ENCODE measurements around the gene FTHL17.

The FTHL17 gene

DNA sequence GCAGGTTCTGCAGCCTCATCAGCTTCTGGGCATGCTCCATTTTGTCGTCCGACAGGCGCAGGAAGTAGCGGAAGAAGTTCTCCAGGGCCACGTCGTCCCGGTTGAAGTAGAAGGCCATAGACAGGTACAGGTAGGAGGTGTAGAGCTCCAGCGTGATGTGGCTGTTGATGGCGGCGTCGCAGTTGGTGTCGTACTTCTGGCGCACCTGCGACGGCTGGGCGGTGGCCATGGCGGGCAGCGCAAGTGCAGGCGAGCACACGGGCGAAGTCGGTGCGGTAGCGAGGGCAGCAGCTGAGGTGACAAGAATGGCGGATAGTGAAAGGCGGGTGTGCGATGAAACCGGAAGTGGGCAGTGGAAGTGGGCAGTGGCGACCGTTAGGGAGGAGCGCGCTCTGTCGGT is at the start of gene FTHL17:
Gene FTHL17 (minus strand): TSS at position 317 of the 400 bp plus-strand sequence. CDS start 88 bp downstream, at position 229.
- DNase-seq (ENCODE audit: low read depth), result no peak

- DNase-seq (ENCODE audit: low read depth), result no peak
Measured at GRCh38 chrX:31117266-31117665, 45.4 kb upstream of the FTHL17 start.

GRCh38 chrX:31115398-31115797 is 43.6 kb upstream of the FTHL17 start:
- DNase-seq (ENCODE audit: low read depth), result no peak

DNA sequence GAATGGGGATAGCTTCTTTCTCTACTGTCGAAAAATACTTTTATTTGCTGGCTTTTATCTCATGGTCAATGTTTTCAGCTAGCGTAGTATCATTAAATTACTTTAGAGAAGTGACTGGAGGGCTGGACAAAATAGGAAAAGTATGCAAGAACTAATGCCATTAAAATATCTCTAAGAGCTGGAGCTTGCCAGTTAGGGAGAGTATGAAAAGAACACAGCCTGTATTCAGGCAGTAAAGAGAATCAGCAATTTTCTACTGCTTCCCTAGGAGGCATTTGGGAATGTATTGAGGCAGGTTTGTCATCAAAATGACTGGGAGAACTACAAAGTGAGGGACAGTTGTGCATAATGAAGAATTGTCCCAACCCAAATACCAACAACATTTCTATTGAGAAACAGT is 43.0 kb upstream of the FTHL17 start:
- DNase-seq (ENCODE audit: low read depth), result no peak

GRCh38 chrX:31112226-31112999 is 40.6 kb upstream of the FTHL17 start:
- DNase-seq (ENCODE audit: low read depth), result no peak

DNA sequence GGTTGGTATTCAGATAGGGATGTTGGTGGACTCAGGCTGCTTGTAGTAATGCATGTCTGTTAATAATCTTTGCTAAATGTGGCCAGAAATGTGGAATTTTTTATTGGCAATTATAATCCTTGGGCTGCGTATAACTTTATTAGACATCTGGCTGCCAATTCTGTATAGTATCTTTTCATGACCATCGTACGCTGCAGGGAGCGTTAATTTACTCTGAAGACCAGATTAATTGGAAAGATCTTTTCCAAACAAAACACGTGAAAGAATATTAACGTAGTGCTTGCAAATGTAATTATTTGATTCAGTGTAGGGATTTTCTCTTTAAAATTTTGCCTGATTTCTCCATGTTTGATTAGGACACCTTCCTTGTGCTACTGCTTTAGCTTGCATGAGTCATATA is 38.8 kb upstream of the FTHL17 start:
- no peak for DNase-seq (ENCODE audit: low read depth)

DNA sequence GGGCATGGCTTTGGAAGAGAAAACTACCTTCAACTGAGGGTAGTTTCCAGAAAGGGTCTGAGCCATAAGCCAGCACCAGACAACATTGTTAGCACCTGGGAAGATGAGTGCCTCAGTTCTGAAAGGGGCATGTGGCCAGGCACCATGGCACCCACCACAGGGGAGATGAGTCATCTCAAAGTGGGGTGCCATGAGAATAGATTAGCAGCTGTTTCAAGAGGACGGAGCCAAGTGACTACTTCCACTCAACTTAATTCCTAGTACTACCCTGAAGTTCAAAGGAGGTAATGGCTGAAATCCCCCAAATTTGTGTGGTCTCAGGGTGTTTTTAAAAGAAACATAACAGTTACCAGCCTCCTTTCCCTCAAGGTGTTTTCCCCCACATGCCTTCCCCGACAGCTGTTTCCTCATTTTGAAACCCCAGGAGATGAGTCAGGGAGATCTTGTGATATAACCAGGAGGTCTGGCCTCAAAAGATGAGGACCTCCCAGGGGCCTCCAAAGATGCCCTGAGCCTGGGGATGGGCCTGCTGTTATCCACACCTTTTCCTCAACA is 27.8 kb upstream of the FTHL17 start:
- no peak for DNase-seq (ENCODE audit: low read depth)

DNA sequence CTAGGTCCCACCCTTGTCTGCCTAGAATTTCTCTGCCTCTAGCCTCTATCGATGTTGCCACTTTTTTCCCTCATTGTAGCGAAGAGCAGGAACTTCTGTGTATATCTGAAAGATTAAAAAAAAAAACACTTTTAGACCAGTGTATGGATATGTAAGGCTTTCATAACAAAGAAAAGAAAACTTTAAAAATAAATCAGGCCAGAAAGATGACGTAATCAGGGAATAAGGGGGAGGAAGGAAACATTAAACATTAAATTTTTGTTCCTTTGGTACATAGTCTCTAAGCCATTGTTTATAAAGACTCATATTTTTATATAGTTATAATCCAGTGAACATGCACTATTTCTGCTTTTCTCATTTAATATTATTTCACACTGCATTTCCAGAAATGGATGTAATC is 26.2 kb upstream of the FTHL17 start:
- DNase-seq (ENCODE audit: low read depth), result no peak

GRCh38 chrX:31093639-31093975 is 21.8 kb upstream of the FTHL17 start:
- DNase-seq (ENCODE audit: low read depth), result no peak

DNA sequence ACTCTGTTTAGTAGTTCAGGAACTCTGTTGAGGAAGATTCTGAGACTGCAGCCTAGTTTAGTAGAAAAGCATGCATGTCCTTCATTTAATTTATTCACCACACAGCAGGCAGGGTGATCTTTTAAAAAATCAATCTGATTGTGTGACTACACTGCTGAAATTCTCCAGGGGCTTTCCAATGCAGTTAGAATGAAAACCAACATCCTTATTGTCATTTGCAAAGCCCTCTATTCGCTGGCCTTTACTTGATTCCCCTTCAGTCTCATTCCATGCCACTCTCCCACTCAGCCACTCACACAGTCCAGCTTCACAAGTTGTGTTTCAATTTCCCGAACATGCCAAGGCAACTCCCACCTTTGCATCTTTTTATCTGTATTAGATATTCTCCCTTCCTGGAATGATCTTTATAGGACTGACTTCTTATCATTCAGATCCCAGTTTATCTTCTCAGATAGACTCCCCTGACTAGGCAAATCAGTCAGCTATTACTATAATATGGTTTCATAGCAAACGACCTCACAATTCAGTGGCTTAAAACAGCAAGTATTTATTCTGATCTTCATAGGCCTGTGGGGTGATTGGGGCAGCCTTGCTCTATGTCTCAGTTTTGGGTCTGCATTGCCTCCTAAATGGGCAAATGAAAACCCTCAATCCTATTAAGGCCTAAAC is 21.3 kb upstream of the FTHL17 start:
- DNase-seq (ENCODE audit: low read depth), result no peak

DNA sequence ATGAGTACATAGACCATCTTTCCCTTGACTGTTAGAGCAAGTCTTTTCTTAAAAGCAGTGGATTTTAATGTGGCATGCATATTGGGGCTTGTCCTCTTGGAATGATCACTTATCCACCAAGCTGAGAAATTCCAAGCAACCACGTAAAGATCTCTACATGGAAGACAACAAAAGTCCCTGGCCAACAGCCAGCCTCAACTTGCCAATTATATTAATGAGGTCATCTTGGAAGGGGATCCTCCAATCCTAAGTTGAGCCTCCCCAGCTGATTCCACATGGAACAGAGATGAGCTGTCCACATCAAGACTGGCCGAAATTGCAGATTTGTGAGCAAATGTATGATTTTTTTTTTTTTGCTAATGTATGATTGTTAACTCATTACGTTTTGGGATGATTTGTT is 20.6 kb upstream of the FTHL17 start:
- DNase-seq (ENCODE audit: low read depth), result no peak

DNA sequence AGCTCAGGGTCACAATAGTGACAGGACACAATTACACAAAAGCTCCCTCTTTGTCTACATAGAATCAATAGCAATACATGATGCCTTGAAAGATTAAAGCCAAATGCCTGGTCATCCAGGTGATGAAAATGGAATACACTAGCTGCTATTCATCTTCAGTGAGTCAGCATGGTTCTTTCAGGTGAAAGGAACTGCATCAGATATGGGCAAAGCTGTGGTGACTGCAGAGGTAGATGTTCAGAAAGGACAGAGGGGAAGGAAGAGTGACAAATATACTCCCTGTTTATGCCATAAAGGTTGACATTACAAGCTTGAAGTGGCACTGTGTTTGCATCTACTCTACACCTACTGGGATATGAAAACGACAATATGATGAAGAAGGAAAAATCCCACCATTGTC is 20.0 kb upstream of the FTHL17 start:
- DNase-seq (ENCODE audit: low read depth), result no peak

GRCh38 chrX:31074522-31074921 is 2.7 kb upstream of the FTHL17 start:
- no peak for DNase-seq (ENCODE audit: low read depth)

DNA sequence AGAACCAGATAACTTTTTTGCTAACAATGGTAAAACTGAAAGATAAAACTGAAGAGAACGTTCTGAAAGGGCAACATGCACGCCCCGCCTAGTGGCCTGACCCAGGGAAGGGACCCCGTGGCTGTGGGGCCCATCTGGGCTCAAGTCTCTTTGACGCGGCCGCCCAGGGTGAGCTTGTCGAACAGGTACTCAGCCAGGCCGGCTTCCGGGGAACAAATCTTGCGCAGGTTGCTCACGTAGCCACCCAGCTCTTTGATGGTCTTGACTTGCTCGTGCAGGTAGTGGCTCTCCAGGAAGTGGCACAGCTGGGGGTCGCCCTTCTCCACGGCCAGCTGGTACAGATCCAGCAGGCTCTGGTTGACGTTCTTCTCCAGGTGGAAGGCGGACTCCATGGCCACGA is 579 bp downstream of the FTHL17 start:
- no peak for DNase-seq (ENCODE audit: low read depth)

DNA sequence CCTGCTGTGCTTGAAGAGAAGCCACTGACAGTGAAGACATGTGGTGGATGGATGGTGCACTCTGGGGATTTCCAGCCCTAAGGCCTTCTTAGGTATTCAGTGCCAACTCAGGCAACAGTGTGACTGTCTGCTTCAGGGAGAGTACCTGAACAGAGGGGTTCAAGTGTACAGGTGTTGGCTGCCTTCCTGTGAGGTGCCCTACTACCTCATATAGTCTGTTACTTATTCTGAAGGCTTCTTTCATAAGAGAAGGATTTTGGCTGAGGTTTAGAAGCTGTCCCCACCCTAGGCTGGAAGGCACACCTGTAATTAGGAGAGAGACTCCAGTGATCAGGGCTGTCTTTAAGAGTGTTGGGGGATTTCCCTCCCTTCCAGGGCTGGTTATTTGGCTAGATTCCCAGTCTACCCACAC is 1.8 kb downstream of the FTHL17 start:
- no peak for DNase-seq (ENCODE audit: low read depth)

DNA sequence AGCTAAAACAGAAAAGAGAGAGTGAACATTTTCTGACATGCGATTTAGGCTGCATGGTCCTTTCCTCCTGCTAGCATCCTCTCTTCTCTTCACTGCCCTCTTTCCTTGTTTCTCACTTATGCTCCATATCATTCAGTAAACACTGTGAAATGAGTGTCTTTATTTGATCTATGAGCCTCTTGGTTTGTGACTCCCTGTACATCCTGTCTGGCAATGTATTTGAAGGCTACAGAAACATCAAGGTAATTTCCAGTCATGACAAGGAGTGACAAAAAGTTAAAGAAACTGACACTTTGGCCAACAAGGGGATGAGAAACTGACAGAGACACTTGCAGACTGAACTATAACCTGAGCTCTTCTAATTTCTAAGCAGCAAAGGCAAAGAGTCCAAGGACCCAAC is 8.7 kb downstream of the FTHL17 start:
- DNase-seq (ENCODE audit: low read depth), result no peak

DNA sequence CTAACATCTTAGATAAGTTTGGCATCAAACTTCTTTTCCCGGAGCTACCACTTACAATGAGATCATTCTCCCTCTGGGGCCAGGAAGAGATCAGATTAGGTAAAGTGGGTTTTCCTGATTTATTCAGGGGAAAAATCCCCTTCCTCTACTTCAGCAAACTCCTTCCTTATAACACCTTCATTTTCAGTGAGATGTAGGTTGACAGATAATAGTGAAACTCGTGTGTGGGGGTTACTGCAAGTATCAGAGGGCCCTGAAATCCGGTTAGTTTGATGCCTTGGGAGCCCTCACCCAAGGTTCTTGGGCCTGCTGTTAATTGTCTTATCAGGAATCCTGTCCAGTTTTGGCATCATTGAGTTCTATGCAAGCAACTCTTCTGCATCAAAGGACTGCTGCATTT is 10.8 kb downstream of the FTHL17 start:
- DNase-seq (ENCODE audit: low read depth), result no peak

GRCh38 chrX:31060016-31060415 is 11.8 kb downstream of the FTHL17 start:
- no peak for DNase-seq (ENCODE audit: low read depth)

DNA sequence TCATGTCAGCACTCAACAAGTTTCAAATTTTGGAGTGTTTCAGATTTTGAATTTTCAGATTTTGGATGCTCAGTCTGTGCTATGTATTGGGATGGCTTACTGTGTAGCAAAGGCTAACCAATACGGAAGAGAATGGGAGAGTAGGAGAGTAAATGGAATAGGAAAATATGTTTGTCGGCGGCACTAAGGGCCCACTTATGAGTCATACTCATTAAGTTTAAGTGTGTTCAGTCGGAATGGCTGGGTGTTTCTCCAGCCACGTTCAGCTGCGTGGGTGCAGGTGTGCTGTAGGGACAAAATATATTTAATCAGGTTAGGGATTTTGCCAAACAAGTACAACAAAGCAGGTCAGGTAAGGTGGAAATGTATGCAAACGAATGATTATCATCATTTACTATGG is 13.6 kb downstream of the FTHL17 start:
- DNase-seq (ENCODE audit: low read depth), result no peak

GRCh38 chrX:31057691-31058090 is 14.2 kb downstream of the FTHL17 start:
- no peak for DNase-seq (ENCODE audit: low read depth)

GRCh38 chrX:31057291-31057690 is 14.6 kb downstream of the FTHL17 start:
- no peak for DNase-seq (ENCODE audit: low read depth)

GRCh38 chrX:31053621-31054020 is 18.2 kb downstream of the FTHL17 start:
- no peak for DNase-seq (ENCODE audit: low read depth)

DNA sequence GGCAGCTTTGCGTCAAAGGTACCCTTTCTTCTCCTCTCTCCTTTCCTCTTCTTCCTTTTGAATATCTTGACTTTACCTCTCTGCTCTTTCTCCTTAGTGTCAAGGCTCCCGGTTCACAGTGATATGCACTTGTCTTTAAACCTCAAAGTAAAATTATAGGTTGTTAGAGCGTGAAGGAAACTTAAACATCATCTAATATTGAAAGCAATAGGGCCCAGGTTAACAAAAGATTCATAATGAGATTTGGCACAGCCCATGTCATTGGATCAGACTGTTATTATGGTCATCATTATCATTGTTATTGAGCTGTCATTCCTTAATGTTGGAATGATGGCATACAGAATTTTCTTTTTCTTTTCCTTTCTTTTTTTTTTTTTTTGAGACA is 32.5 kb downstream of the FTHL17 start:
- no peak for DNase-seq (ENCODE audit: low read depth)
